NCI-H146 (cell line): Measurements from ENCODE around the gene KCTD8.

Experiments used
- DNase-seq: peaks from one replicate; lab custom pipeline; 2025; lab: John Stamatoyannopoulos, UW

KCTD8 gene

DNA sequence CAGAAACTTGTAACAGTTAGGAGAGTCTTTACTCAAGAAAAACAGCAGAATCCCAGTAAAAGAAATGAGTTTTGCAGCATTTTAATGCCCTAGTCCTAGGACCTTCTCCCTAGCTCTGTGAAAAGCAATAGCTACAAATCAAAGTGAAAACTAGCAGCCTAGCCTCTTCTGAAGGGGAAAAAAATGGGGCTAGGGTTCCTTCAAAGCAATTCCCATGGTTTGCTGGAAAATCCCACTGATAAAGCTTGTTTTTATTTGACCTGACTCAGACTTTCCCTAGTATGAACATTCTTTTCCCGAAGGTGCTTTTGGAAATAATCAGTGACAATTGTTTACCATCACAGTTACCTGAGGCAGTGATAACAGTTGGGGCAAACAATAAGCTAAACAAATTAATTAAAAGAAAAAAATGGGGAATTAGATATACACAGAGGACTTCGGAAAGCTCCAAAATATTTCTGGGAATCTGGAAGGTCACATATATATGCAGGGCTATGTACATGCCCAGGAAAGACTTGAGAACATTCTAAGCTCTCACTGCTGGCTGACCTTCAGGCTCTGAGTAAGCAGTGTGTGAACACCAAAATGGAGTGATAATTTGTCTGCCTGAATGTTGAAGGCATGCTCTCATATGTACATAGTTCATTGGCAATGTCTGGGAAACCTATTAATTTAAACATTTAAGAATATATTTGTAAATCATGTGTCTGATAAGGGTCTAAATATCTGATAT, 285.9 kb downstream of the KCTD8 start:
- DNase-seq = no peak

GRCh38 chr4:44161756-44162155, 286.9 kb downstream of the KCTD8 start:
- no peak for DNase-seq

GRCh38 chr4:44160776-44161367, 287.7 kb downstream of the KCTD8 start:
- DNase-seq = no peak

GRCh38 chr4:44159991-44160390, 288.6 kb downstream of the KCTD8 start:
- no peak for DNase-seq

DNA sequence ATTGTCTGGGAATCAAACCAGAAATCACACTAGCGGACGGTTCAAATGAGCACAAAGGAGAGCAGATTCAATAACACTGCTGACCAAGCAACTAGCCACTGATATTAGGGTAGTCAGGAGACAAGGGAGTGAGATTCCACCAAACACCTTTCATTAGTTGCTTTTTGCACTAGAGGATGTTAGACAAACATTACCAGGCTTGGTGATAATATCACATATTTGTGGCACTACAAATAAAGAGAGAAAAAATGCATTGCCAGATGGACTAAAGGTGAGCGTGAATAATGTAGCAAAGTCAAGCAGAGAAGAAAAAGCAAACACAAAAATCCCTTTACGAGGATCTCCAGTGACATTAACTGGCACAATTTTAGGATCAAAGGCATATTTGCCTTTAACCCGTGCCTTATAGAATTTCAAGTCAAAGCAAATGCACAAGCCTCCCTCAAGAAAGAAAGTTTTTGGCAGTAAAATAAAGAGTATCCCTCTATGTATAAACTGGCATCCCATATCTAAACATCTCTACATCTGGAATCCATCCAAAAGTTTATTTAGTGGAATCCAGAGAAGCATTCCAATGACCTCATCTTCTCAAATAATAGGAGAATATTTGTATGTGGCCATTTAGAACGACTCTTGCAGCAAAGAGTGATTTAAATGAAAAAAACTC, 290.9 kb downstream of the KCTD8 start:
- no peak for DNase-seq

DNA sequence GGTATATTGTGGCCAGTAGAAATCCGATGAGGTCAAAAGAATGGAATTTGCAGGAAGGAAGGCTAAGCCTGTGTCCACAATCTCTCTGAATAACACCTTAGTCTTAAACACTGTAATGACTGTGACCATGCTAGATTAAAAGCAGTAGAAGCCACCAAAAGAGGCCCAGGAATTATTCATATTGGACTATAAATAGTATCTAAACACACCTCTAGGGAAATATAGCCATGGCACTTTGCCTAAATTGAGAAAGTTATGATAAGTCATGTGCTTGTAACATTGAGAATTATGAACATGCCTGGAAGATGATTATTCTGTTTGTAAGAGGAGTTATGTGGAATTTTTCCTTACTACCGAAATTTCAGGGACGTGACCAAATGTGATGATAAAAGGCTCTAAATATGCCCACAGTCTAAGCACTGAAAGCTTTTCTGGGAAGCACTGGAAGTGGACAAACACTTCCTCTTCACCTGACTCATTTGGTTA, 298.5 kb downstream of the KCTD8 start:
- no peak for DNase-seq

- DNase-seq = no peak
These were observed 299.3 kb downstream of the KCTD8 start for GRCh38 chr4:44149282-44149681.

- DNase-seq = no peak
These were observed 301.0 kb downstream of the KCTD8 start for GRCh38 chr4:44147571-44148075.

DNA sequence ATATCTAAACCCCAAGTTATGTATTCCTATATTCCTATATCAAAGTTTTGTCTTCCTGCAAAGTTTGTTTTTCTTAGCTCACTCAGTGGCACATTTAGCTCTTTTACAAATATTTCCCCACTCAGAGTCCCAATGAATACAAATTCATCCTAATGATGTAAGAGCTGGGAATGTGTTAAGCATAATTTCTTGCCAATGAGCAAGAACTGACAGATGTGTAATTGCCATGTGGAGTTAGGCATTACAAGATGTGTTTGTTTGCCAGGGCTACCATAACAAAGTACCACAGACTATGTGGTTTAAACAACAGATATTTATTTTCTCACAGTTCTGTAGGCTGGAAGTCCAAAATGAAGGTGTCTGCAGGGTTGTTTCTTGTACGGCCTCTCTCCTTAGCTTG, 302.1 kb downstream of the KCTD8 start:
- DNase-seq = no peak

DNA sequence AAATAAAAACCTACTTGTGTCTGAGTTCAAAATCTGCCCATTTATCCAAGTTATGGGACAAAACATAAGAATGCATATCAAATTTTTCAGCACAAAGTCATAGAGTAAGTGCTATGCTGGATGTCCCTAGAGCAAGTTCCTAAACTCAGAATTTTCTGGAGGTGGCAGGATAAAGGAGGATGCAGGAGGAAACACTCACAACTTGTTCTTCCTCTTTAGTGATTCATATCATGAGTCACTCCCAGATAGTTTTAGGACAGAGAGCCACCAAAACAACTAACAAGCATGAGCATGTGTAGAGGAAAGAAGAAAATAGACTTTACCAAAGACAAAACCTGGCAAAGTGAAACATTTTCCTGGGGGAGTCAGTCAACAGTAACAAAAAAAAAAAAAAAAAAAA, 302.7 kb downstream of the KCTD8 start:
- DNase-seq = no peak

DNA sequence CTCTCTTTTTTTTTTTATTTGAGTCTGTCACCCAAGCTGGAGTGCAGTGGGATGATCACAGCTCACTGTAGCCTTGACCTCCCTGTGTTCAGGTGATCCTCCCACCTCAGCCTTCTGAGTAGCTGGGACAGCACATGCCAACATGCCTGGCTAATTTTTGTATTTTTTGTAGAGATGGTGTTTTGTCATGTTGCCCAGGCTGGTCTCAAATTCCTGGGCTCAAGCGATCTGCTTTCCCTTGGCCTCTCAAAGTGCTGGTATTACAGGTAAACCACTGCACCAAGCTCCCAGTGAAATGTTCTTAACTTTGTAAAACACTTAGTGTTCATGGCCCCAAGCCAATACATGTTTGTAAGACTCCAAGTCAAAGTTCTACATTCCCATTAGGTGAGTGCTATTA, 316.1 kb downstream of the KCTD8 start:
- DNase-seq = no peak
